Smooth muscle cell (in vitro differentiated cells): ENCODE data around the gene UBE2J2. TPM values are rescaled to one million over a fixed set of nuclear protein-coding genes. Genes with fewer than 3 reads are reported as not detected.

Experiments used
- DNase-seq: peaks from one replicate; lab custom pipeline; 2025; ENCODE audit not compliant: unreplicated experiment; lab: John Stamatoyannopoulos, UW
- H2AFZ ChIP-seq: fragments of 200-600 bp; sonication (generic); 2 replicates; pipeline ENCODE4 v1.6.0; 2016; ENCODE audit warnings: antibody characterized with exemption, low read depth, mild to moderate bottlenecking
- H3F3A ChIP-seq: fragments of 200-600 bp; sonication (generic); 2 replicates; pipeline ENCODE4 v1.6.0; 2017; ENCODE audit warnings: antibody characterized with exemption, low read depth
- H3K27ac ChIP-seq: fragments of 200-600 bp; sonication (generic); 2 replicates; pipeline ENCODE4 v1.5.1; 2016; ENCODE audit warnings: low read depth, mild to moderate bottlenecking
- H3K27me3 ChIP-seq: fragments of 200-600 bp; sonication (generic); 2 replicates; pipeline ENCODE4 v1.6.1; 2016; ENCODE audit warnings: low read depth, mild to moderate bottlenecking
- H3K36me3 ChIP-seq: fragments of 200-600 bp; sonication (generic); 2 replicates; pipeline ENCODE4 v1.5.1; 2016; ENCODE audit warnings: low read depth
- H3K4me1 ChIP-seq: fragments of 200-600 bp; sonication (generic); 2 replicates; pipeline ENCODE4 v1.5.1; 2016; ENCODE audit warnings: low read depth
- H3K4me2 ChIP-seq: fragments of 200-600 bp; sonication (generic); 2 replicates; pipeline ENCODE4 v1.6.0; 2016; ENCODE audit warnings: mild to moderate bottlenecking
- H3K4me3 ChIP-seq: fragments of 200-600 bp; sonication (generic); 2 replicates; pipeline ENCODE4 v1.5.1; 2016; ENCODE audit warnings: mild to moderate bottlenecking
- H3K79me2 ChIP-seq: fragments of 200-600 bp; sonication (generic); 2 replicates; pipeline ENCODE4 v1.6.0; 2016; ENCODE audit warnings: low read depth, mild to moderate bottlenecking
- H3K9ac ChIP-seq: fragments of 200-600 bp; sonication (generic); 2 replicates; pipeline ENCODE4 v1.6.0; 2016; ENCODE audit warnings: low read depth
- H3K9me3 ChIP-seq: fragments of 200-600 bp; sonication (generic); replicated peaks from 2 replicates; pipeline ENCODE4 v1.5.1; 2016; ENCODE audit warnings: low read depth
- H4K20me1 ChIP-seq: fragments of 200-600 bp; sonication (generic); 2 replicates; pipeline ENCODE4 v1.6.0; 2016; ENCODE audit warnings: low read depth
- CTCF ChIP-seq: fragments of 200-600 bp; sonication (generic); IDR thresholded peaks from 2 replicates; pipeline ENCODE4 v1.5.1; 2017; ENCODE audit warnings: borderline replicate concordance, mild to moderate bottlenecking, antibody characterized with exemption; ENCODE audit not compliant: insufficient read depth, poor library complexity, severe bottlenecking
- WGBS: methylation state at CpG from one replicate; pipeline ENCODE4 v1.1.7; 2016; ENCODE audit warnings: low lambda C conversion rate; 5-methylcytosine and 5-hydroxymethylcytosine counted together
- polyA plus RNA-seq: library from polyadenylated mRNA; unstranded; fragments of >200 nt; fragmentation: Nextera tagmentation; extraction: Ambion mirVana; gene quantifications from 2 replicates; pipeline ENCODE4 v1.2.1, GENCODE V29; 2016
- total RNA-seq: library from RNA; depleted of rRNA; stranded (reverse); fragments of >200 nt; gene quantifications from 2 replicates; pipeline ENCODE4 v1.2.3, GENCODE V29; 2014

UBE2J2 gene
- total and polyA plus RNA-seq, 2 experiments from 2014 or later = 30.2 to 72.9 TPM

DNA sequence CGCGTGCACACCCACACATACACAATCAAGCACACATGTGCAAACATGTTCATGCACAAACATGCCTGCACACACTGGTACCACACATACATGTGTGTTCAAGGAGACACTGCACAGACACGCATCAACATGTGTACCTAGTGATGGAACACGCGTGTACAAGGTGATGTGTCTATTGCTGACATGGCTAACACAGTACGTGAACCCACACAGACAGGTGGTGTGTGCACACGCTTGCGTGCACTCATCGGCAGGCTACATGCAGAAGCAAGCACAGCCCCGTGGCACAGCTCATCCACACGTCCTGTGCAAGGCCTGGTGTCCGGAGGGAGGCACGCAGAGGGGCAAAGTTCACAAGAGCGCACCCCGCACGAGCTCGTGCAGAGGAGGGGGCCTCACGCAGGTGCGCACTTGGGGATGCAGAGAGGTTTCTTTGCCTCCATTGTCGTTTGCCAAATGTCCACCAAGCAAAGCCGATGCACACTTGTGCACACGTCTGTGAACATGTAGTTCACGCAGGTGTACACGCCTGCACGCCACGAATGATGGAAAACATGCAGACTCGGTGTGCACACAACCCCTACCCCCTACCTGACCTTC is 33.1 kb upstream of the UBE2J2 start:
- H3K36me3 ChIP-seq = no peaks in the 10 kb centered on the region
- peaks cover 40% of the 10 kb centered on the region for H3K79me2 ChIP-seq
- H3K4me3 ChIP-seq = peak overlapping the region; percentile 86
- DNase-seq = no peak
- TF ChIP-seq CTCF = no peak
- no peaks in the 10 kb centered on the region for H3K27me3 ChIP-seq
- no peaks in the 10 kb centered on the region for H3K9me3 ChIP-seq
- H3K4me1 ChIP-seq = peaks cover 36% of the 10 kb centered on the region
- WGBS = 60% methylated on average over 27 of the region's 27 CpGs
- no peak overlapping the region for H2AFZ ChIP-seq
- H3K27ac ChIP-seq = peak overlapping the region; percentile 29
- H3F3A ChIP-seq = peaks cover 4% of the 10 kb centered on the region
- peak overlapping the region; percentile 99 for H3K4me2 ChIP-seq
- H4K20me1 ChIP-seq = peaks cover 80% of the 10 kb centered on the region
- H3K9ac ChIP-seq = peak overlapping the region; percentile 71

GRCh38 chr1:1306070-1306660 is 32.5 kb upstream of the UBE2J2 start:
- Histone ChIP-seq H3K27ac (peak overlapping the region; percentile 75), H4K20me1 (peaks cover 81% of the 10 kb centered on the region), H3K9ac (peak overlapping the region; percentile 15), H3K36me3 (no peaks in the 10 kb centered on the region), H3K27me3 (no peaks in the 10 kb centered on the region), H3K79me2 (peaks cover 40% of the 10 kb centered on the region), H2AFZ (no peak overlapping the region), H3K4me1 (peaks cover 36% of the 10 kb centered on the region), H3K4me3 (peak overlapping the region; percentile 86), H3K9me3 (no peaks in the 10 kb centered on the region), H3K4me2 (peak overlapping the region; percentile 99), H3F3A (peaks cover 4% of the 10 kb centered on the region)
- WGBS = 55% methylated on average over 11 of the region's 11 CpGs
- peak; percentile 9 for TF ChIP-seq CTCF
- no peak for DNase-seq

DNA sequence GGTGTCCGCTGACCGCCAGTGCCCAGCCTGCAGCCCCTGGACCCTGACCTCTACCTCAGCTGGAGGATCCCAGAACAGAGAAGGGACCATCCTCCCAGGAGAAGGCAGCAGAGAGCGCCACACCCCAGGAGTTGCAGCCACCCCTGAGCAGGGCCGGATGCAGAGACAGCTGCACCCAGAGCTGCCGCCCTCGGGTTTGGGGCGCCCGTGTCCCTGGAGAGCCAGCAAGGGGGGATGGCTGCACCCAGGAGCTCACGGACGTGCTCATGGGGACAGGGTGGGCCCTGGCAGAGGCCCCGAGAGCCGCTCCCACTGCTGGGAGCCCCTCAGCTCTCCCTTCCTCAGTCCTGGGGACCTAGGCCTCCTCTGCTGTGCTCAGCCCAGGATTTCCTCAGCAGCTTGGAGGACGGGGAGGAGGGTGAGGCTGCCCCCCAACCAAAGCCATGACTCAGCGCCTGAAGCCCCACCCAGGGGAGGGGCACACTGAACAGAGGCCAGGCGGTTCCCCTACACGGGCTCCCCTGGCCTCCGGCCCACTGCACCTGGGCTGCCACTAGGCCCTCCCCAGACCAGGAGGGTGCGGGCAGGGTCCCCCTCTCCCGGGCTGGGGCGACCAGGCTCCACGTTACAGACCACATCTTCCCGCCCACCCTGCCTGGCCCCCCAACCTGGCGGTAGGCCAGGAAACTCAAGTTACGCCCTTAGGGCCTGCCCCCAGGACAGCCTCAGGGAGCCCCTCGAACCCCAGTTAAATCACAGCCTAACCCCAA is 31.8 kb upstream of the UBE2J2 start:
- Histone ChIP-seq H3K27me3 (no peaks in the 10 kb centered on the region), H3K4me1 (peaks cover 36% of the 10 kb centered on the region), H3K4me2 (peak overlapping the region; percentile 99), H2AFZ (no peak overlapping the region), H3K27ac (peak overlapping the region; percentile 75), H4K20me1 (peaks cover 81% of the 10 kb centered on the region), H3F3A (peaks cover 4% of the 10 kb centered on the region), H3K79me2 (peaks cover 40% of the 10 kb centered on the region), H3K9ac (peak overlapping the region; percentile 15), H3K36me3 (no peaks in the 10 kb centered on the region), H3K4me3 (peak overlapping the region; percentile 86), H3K9me3 (no peaks in the 10 kb centered on the region)
- DNase-seq = peak; percentile 49
- WGBS = 42% methylated on average over 21 of the region's 25 CpGs
- no peak for TF ChIP-seq CTCF
